Measurements from ENCODE around the gene WBP4. TPM values are rescaled to one million over a fixed set of nuclear protein-coding genes. Genes with fewer than 3 reads are reported as not detected.

The WBP4 gene
- polyA plus RNA-seq, 1 experiment = 18.3 TPM

DNA sequence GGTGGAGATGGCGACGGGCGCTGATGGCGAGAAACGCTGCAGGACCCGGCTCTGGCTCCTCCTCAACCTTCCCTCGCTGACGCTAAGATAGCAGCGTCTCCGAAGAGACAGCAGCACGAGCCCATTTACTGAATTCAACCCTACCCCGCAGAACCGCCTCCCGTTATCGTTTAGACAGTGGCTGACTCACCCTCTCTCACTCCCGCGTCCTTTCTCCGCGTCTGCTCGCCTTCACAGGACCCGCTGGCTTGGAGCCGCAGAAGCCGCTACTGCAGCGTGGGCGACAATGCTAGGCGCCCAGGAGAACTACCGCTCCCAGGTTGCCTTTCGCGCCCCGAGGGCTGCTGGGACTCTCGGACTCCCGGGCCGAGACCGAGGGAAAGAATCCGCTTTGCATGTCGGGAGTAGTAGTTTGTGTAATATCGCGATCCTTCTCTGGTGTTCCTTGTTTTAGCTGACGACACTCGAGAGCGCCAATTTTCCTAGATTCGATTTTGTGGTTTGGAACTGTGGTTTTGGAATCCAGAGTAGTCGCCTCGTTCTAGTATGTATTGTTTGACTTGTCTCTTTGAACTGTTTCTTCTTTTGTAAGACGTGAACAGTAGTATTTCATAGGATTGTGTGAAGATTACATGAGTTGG, 71.3 kb downstream of the WBP4 start, which contains the start of gene KBTBD6:
Gene KBTBD6 (minus strand): TSS at position 291 of the 641 bp plus-strand sequence. CDS start 291 bp downstream, outside the sequence.
- Histone ChIP-seq H3K27ac (ENCODE audit: low read depth, low read length) (peak within 1 kb of the TSS; percentile 89), H3K27me3 (ENCODE audit: control insufficient read depth, insufficient read depth, low read length) (no peaks in the 10 kb centered on the region), H3K4me3 (ENCODE audit: low read depth, low read length) (peak within 1 kb of the TSS; percentile 76), H3K9me3 (ENCODE audit: control insufficient read depth, insufficient read depth, low read length) (no peaks in the 10 kb centered on the region; the same call in 1 of the 2 replicates)
- ChIA-PET CTCF (no interaction called here), POLR2A (interaction anchor here (0.6 kb wide), 2 partner anchors 67 to 84 kb away, joined by 3 to 6 read pairs; no protein-coding TSS in a partner anchor)
- TF ChIP-seq, protein P1, sequence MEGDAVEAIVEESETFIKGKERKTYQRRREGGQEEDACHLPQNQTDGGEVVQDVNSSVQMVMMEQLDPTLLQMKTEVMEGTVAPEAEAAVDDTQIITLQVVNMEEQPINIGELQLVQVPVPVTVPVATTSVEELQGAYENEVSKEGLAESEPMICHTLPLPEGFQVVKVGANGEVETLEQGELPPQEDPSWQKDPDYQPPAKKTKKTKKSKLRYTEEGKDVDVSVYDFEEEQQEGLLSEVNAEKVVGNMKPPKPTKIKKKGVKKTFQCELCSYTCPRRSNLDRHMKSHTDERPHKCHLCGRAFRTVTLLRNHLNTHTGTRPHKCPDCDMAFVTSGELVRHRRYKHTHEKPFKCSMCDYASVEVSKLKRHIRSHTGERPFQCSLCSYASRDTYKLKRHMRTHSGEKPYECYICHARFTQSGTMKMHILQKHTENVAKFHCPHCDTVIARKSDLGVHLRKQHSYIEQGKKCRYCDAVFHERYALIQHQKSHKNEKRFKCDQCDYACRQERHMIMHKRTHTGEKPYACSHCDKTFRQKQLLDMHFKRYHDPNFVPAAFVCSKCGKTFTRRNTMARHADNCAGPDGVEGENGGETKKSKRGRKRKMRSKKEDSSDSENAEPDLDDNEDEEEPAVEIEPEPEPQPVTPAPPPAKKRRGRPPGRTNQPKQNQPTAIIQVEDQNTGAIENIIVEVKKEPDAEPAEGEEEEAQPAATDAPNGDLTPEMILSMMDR (IDR thresholded peaks at IDR 0.05; ENCODE audit: low read depth, low read length) = no peak
- DNase-seq (ENCODE audit: low read depth, low spot score) = peak; percentile 99

Small RNA genes lying within 50 kb of the gene (small RNA-seq; reads per million reads assigned to genes)
- gene MIR3168 (ENCODE audit: insufficient read length, low read depth) (not detected), gene RN7SL597P (ENCODE audit: insufficient read length, low read depth) (not detected)

Other genes starting within 250 kb of the WBP4 start
- 37.8 and 46.8 TPM in 2 replicates for gene ELF1, start 42.2 kb upstream of the WBP4 start, polyA plus RNA-seq (2011; rRNA removed)
- gene KBTBD6, start 71.3 kb downstream of the WBP4 start, polyA plus RNA-seq (2011; rRNA removed) = 7.2 and 8.3 TPM in 2 replicates
- gene KBTBD7, start 133.1 kb downstream of the WBP4 start, polyA plus RNA-seq (2011; rRNA removed) = 5.6 and 6.9 TPM in 2 replicates
- 11.2 and 14.6 TPM in 2 replicates for gene MTRF1, start 202.1 kb downstream of the WBP4 start, polyA plus RNA-seq (2011; rRNA removed)
- 11.9 and 14.9 TPM in 2 replicates for gene NAA16, start 249.8 kb downstream of the WBP4 start, polyA plus RNA-seq (2011; rRNA removed)